ENCODE data around the gene EXOC6B.

DNA sequence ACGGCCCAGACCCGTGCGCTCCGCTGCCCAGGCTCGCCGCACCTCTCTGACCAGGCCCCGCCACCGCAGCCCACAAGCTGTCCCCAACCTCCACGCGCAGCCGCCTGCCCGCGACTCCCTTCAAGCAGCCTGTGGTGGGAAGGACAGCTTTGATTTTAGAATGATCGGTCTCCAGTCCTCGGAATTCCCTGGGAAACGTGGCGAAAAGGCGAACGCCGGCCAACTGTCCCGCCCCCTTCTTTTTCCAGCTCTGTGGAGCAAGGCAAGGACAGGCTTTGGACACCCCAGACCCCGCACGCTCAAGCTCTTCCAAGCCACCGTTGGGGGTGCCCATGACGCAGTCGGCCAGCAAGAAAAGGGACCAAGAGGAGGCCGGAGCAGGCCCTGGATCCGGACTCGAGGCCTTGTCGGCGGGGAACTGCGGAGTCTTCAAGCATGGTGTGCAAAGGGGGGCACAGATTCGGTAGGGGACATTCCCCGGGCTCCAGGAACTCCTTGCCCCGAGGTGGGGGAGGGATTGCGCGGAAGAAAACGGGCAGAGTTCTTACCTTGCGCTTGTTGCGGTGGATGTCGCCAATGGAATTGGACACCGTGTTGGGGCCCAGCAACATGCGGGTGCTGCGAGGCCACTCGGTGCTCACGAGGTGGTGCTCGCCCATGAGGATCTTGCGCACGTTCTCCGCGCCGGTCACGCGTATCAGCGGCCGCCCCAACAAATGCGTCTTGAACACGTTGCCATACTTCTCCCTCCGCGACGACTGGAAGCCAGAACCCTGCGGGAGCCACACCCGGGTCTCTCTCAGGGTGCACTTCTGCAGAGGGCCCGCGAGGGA lies 682.2 kb downstream of the EXOC6B start:
- no peak for TF ChIP-seq POLR2AphosphoS5 (IDR thresholded peaks at IDR 0.05)
- no peak for TF ChIP-seq POLR2A (IDR thresholded peaks at IDR 0.05)

Measured in stomach (tissue), 4 donors.